ENCODE measurements around the gene NTS.

Gene NTS, protein sequence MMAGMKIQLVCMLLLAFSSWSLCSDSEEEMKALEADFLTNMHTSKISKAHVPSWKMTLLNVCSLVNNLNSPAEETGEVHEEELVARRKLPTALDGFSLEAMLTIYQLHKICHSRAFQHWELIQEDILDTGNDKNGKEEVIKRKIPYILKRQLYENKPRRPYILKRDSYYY

GRCh38 chr12:85874031-85874461 lies at the start of gene NTS:
Gene NTS (plus strand): TSS chr12:85874295. CDS start chr12:85874404, 109 bp downstream.
- DNase-seq (ENCODE audit: low read depth): no peak

- DNase-seq (ENCODE audit: low read depth): no peak
Observed at GRCh38 chr12:85825746-85826145, 48.3 kb upstream of the NTS start.

GRCh38 chr12:85828576-85828975 lies 45.5 kb upstream of the NTS start:
- no peak for DNase-seq (ENCODE audit: low read depth)

DNA sequence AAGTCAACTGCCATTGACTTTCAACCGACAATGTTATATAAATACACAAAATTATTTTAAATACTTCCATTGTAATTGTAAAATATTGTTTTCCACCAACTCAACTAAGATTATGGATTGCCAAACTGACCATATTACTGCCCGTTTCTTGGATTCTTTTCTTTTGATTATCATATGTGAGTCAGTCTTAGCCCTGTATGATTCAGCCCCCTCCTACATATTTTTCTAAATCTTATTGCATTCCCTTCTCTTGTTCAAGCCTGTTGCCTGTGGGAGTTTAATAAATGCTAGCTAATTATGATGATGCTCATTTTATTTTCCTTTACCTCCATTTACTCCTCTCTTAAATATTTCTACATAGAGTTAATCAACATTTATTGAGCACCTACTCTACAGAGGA lies 44.7 kb upstream of the NTS start:
- DNase-seq (ENCODE audit: low read depth): no peak

DNA sequence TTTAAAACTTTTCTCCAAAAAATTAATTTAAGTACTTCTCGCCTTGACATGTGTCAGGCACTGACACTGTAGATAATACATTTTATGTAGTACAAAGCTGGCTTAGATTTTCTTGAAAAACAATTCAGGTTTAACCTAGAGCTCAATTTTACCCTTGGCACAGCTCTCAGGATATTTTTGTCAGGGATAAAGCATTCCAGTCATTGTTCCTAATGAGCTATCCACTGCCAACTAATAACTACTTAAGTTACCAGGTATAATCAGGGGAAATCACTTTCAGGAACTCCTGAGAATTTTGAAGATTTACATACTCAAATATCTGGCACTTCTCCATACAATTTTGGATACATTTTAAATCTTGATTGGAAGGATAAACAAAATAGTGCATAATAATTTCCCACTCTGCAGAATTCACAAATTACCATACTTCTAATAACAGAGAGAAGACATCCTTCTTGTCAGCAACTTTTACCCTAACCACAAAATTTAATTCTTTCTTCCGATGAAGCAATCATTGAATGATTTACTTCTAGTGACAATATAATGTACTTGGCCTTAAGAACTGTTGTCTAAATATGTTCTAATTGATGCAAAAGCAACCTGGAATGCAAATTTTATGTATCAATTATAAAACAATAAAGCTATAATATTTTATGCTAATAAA lies 42.6 kb upstream of the NTS start:
- DNase-seq (ENCODE audit: low read depth): no peak

GRCh38 chr12:85833579-85833978 lies 40.5 kb upstream of the NTS start:
- DNase-seq (ENCODE audit: low read depth): no peak

GRCh38 chr12:85834378-85834777 lies 39.7 kb upstream of the NTS start:
- no peak for DNase-seq (ENCODE audit: low read depth)

DNA sequence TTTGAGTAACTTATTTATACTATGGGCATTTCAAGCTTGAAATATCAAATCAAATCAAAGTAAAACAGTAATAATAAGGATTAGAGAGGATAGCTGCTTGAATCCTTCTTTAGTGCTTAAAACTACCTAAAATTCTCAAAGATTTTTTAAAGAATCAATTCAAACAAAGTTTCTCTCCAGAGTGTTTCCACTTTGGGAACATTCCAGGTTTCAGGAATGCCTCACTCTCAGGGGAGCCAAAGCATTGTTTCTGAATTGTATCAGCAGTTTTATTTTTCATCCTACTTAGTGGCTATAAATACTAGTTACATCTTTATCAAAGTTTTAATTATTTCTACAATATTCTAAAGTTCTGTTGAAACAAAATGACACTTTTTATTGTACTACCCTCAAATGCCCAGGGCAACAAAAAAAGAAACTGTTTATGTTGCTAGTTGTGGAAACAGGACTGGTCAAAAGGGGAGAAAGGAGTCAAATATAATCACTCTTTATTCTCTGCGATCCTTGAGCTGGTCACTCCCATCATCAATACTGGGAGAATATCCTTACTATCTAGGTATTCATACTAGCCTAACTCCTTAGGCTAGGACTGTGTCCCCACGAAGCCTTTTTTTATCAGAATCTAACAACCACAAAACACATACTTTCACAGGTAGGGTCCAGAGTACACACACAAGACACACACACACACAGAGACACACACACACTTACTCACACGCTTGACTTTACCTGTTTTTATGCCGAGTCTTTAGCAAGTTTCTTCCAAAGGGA lies 38.5 kb upstream of the NTS start:
- DNase-seq (ENCODE audit: low read depth): no peak

GRCh38 chr12:85836197-85837090 lies 37.7 kb upstream of the NTS start, which contains the start of gene RASSF9:
Gene RASSF9 (minus strand): TSS chr12:85836409. CDS start chr12:85836201, 208 bp downstream.
- no peak for DNase-seq (ENCODE audit: low read depth)

DNA sequence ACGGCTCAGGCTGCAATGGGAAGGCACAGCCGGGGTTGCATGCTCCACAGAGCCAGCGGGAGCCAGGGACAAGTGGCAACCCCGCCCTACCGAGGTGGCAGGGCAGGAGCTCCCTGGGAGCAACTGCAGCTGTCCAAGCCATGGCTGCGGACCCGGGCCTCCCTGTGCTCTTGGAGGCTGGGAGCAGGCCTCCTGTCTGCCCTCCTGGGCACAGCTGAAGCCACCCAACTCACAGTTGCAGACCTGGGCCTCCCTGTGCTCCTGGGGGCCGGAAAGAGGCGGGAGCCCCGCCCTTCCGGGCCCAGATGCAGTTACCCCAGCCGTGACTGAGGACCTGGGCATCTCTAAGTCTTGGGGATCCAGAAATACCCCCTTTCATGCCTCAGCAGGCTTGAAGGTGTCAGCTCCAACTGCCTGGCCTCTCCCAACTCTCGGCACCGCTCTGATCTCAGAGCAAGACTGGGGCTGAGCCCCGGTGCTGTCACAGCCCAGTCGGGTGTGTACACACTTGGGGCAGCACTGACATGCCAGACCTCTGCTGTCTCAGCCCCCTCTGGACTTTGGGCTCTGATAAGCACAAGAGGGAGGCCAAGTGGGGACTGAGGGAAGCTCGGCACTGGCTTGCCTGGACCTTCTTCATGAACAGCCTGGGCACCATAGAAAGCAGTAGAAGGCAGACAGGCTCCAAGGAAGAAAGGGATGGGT lies 30.3 kb upstream of the NTS start:
- no peak for DNase-seq (ENCODE audit: low read depth)

DNA sequence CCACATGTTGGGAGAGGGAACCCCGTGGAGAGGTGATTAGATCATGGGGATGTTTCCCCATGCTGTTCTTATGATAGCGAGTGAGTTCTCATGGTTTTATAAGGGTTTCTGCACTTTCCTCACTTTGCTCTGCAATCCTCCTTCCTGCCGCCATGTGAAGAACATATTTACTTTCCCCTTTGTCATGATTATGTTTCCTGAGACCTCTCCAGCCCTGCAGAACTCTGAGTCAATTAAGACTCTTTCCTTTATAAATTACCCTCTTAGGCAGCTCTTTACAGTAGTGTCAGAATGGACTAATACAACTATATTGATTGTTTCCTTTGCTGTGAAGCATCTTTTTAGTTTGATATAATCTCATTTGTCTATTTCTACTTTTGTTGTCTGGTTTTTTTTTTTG lies 24.8 kb upstream of the NTS start:
- no peak for DNase-seq (ENCODE audit: low read depth)

- DNase-seq (ENCODE audit: low read depth): no peak
Observed at GRCh38 chr12:85855305-85855704, 18.8 kb upstream of the NTS start.

DNA sequence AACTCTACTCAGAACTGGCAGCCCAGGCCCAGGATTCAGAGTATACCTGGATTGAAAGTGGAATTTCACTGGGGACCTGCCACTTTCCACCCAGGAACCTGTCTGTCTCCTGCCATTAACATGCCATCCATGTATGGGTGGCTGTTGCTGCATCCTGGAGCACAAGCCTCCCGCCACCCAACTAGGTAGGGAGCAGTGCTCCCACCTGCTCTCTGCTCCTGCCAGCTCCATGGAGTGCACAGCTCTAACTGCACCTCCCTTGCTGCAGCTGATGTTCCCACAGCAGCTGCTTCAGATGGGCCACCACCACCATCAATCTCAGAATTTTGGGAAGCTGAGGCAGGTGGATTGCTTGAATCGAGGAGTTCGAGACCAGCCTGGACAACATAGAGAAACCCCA lies 17.1 kb upstream of the NTS start:
- no peak for DNase-seq (ENCODE audit: low read depth)

- no peak for DNase-seq (ENCODE audit: low read depth)
Observed at GRCh38 chr12:85865890-85866289, 8.2 kb upstream of the NTS start.

GRCh38 chr12:85866986-85867776 lies 6.9 kb upstream of the NTS start:
- no peak for DNase-seq (ENCODE audit: low read depth)

DNA sequence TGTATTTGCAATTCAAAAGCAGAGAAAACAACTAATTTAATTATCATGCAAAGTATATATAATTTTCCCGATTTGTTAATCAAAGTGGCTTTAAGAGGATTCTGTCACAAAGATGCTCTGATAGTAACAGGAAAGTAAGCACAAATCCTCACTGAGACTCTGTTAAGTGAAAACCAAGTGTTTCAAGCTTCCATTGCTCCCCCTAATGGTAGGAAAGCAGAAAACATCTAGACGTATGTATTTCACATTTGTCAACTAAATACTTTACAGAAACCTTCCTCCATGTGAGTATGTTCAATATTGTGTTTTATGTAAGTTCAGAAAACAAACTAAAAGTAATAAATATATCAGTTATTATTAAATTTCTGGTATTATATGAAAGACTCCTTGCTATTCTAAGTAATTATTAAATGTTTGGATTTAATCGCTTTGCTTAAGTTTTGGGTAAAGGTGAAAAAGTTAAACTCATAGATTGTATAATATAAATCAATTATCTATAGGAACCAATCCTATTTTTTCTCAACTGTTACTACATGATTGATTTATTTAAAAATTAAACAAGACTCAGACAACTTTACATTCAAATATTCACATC lies 1.5 kb upstream of the NTS start:
- no peak for DNase-seq (ENCODE audit: low read depth)

DNA sequence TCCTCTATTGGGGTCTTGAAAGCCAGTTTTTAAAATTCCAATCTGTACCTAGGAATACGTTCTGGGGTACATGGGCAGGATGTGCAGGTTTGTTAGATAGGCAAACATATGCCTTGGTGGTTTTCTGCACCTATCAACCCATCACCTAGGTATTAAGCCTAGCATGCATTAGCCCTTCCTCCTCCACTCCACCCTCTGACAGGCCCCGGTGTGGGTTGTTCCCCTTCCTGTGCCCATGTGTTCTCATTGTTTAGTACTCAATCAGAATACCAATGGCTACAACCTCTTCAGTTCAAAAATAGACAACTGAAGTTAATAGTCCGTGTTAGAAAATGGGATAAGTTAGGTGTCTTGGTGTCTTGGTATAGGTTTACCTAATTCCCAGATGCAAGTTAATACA lies 3.4 kb downstream of the NTS start:
- no peak for DNase-seq (ENCODE audit: low read depth)

- no peak for DNase-seq (ENCODE audit: low read depth)
Observed at GRCh38 chr12:85883763-85884162, 9.7 kb downstream of the NTS start.

- no peak for DNase-seq (ENCODE audit: low read depth)
Observed at GRCh38 chr12:85894653-85895052, 20.6 kb downstream of the NTS start.

GRCh38 chr12:85920324-85920947 lies 46.3 kb downstream of the NTS start:
- DNase-seq (ENCODE audit: low read depth): no peak
